Measurements from ENCODE around the gene DCLRE1B. TPM values are rescaled to one million over a fixed set of nuclear protein-coding genes. Genes with fewer than 3 reads are reported as not detected.
"Not testable (repeated sequence)": the region's sequence is repeated elsewhere in the genome, so short reads cannot be mapped to it uniquely, and the experiment has no call there.

DCLRE1B gene
- total and polyA plus RNA-seq, 5 donors from 2014 or later = 2.2 to 7.0 (median 5.7) TPM

DNA sequence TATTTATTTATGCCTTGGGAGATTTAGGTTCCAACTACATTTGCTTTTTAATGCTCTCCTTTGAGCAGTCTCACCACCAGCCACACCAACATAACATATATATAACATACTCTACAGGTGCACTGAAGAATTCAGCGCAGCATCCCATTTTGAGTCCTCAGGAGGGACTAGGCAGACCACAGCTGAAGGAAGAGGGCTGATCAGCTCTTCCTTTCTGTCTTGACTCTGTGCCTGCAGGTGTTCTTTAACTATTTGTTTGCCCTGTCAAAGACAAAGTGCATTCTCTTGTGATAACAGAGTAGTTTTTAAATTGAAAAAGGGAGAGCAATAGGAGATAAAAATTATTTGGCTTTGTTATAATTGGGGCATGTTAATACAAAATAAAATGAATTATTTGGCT, 41.0 kb downstream of the DCLRE1B start:
- H3K4me1 Mint-ChIP-seq = peaks cover 23 to 79% (median 59%) of the 10 kb centered on the region in 4 donors
- Histone ChIP-seq H3K9me3 (ENCODE audit: control insufficient read depth in 2 of 2, low read length in 2 of 2) (no peaks in the 10 kb centered on the region), H3K27me3 (ENCODE audit: control insufficient read depth, insufficient read depth, low read length) (no peaks in the 10 kb centered on the region), H3K4me1 (ENCODE audit: control insufficient read depth, insufficient read depth, low read length, poor library complexity, severe bottlenecking) (peaks cover 41% of the 10 kb centered on the region), H3K36me3 (ENCODE audit: control insufficient read depth, insufficient read depth, low read length) (peaks cover 25% of the 10 kb centered on the region), H3K4me3 (ENCODE audit: low read depth, low read length) (peak overlapping the region; percentile 75), H3K27ac (ENCODE audit: insufficient read depth, low read length, poor library complexity, severe bottlenecking) (peak overlapping the region; percentile 82)
- H3K27ac Mint-ChIP-seq = peak overlapping the region; percentile 88 to 97 (median 93)
- peak overlapping the region; percentile 50 to 88 (median 80) for H3K4me3 Mint-ChIP-seq
- no peaks in the 10 kb centered on the region for H3K27me3 Mint-ChIP-seq
- peak in 1 of 2 donors; percentile 33 for ATAC-seq (ENCODE audit: low read depth in 2 of 2)
- no peaks in the 10 kb centered on the region for H3K9me3 Mint-ChIP-seq
- H3K36me3 Mint-ChIP-seq = peaks cover 11% of the 10 kb centered on the region
- DNase-seq = peak in 1 of 3 donors; percentile 49

DNA sequence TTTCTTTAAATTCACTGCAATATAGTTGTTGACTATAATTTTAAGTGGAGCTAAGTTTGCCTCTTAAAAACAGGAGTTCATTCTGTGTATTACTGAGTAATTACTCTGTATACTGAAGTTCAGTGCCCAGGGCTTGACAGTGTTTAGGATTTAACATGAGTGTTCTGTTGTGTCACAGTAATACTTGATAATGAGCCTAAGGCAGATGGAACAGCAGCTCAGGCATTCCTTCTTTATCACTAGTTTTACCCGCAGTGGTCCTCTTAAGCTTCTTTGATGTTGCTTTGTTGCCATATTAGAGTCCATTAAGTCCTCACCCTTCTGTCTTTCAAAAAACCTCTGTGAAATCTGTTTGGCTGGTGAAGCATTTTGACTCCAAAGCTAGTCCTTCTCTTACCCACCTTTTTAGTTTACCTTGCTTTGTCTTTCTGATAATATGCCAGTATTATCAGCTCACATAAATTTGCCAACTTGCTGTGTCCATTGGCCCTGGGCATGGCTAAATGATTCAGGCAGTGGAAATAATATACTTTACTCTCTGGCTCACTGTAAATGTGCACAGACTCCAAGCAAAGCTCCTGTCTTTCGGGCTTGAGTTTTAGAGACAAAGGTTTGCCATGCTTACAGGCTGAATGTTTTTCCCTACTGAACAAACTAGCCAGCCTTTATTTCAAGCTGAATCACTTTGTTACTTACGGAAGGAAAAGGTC, 41.7 kb downstream of the DCLRE1B start:
- H3K4me1 Mint-ChIP-seq = peaks cover 29 to 82% (median 61%) of the 10 kb centered on the region in 4 donors
- DNase-seq (no peak), ATAC-seq (ENCODE audit: low read depth in 2 of 2) (no peak)
- H3K27me3 Mint-ChIP-seq = no peaks in the 10 kb centered on the region
- Histone ChIP-seq H3K27ac (ENCODE audit: insufficient read depth, low read length, poor library complexity, severe bottlenecking) (peak overlapping the region; percentile 82), H3K4me3 (ENCODE audit: low read depth, low read length) (peak overlapping the region; percentile 75), H3K9me3 (ENCODE audit: control insufficient read depth in 2 of 2, low read length in 2 of 2) (no peaks in the 10 kb centered on the region), H3K4me1 (ENCODE audit: control insufficient read depth, insufficient read depth, low read length, poor library complexity, severe bottlenecking) (peaks cover 38% of the 10 kb centered on the region), H3K36me3 (ENCODE audit: control insufficient read depth, insufficient read depth, low read length) (peaks cover 20% of the 10 kb centered on the region), H3K27me3 (ENCODE audit: control insufficient read depth, insufficient read depth, low read length) (no peaks in the 10 kb centered on the region)
- H3K9me3 Mint-ChIP-seq = no peaks in the 10 kb centered on the region
- peak overlapping the region; percentile 88 to 97 (median 93) for H3K27ac Mint-ChIP-seq
- H3K4me3 Mint-ChIP-seq = peak overlapping the region; percentile 50 to 88 (median 80)
- peaks cover 8% of the 10 kb centered on the region for H3K36me3 Mint-ChIP-seq

DNA sequence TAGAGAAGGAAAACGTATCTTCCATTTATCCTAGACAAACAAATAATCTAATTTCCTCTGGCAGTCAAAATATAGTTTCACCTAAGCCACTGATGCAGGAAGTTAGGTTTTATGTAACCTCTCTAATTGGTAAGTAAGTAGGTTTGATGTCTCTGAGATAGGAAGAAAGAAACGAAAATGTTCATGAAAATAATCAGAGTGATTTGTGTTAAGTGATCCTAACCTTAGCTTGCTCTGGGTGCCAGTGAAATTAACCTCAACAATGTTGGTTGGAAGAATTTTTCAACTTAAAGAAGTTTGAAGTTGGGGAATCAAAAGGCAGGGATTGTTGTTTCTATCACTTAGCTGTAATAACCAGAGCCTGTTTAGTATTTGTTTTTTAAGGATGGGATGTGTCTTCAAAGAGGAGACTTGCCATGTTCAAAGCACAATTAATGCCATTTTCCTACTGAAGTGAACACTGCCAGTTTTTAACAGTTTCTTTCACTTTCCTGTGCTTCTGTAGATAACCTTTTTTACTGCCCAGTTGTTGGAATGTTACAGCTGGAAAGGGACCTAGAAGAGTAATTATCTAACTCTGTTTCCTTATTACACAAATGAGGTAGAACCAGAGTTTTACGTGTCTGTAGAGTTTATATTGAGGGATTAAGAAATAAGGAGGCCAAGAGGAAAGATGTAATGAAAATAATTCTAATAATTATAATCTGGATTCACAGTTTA, 42.4 kb downstream of the DCLRE1B start:
- DNase-seq (peak in 2 of 3 donors; percentile 49 to 50), ATAC-seq (ENCODE audit: low read depth in 2 of 2) (peak; percentile 58 to 64)

DNA sequence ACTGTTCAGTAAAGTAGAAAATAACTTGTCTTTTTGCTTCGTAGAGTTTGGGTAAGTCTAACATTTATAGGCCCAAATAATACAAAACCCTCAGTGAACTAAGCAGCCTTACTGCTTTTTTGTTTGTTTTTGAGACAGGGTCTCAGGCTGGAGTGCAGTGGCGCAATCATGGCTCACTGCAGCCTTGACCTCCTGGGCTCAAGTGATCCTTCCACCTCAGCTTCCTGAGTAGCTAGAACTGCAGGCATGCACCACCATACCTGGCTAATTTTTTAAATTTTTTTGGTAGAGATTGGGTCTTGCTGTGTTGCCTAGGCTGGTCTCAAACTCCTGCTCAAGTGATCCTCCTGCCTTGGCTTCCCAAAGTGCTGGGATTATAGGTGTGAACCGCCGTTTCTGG, 43.0 kb downstream of the DCLRE1B start:
- Histone ChIP-seq H3K4me3 (ENCODE audit: low read depth, low read length) (peak overlapping the region; percentile 75), H3K36me3 (ENCODE audit: control insufficient read depth, insufficient read depth, low read length) (peaks cover 19% of the 10 kb centered on the region), H3K27ac (ENCODE audit: insufficient read depth, low read length, poor library complexity, severe bottlenecking) (peak overlapping the region; percentile 82), H3K4me1 (ENCODE audit: control insufficient read depth, insufficient read depth, low read length, poor library complexity, severe bottlenecking) (peaks cover 43% of the 10 kb centered on the region)
- not testable (repeated sequence) for H3K36me3 Mint-ChIP-seq; H3K27me3 Mint-ChIP-seq; H3K27me3 ChIP-seq (ENCODE audit: control insufficient read depth, insufficient read depth, low read length); H3K9me3 ChIP-seq (ENCODE audit: control insufficient read depth in 2 of 2, low read length in 2 of 2); ATAC-seq (ENCODE audit: low read depth in 2 of 2); H3K9me3 Mint-ChIP-seq; DNase-seq
- peak overlapping the region; percentile 88 to 97 (median 93) for H3K27ac Mint-ChIP-seq
- H3K4me3 Mint-ChIP-seq = peak overlapping the region; percentile 50 to 88 (median 80)
- H3K4me1 Mint-ChIP-seq = peaks cover 29 to 84% (median 62%) of the 10 kb centered on the region in 4 donors

More for the DNA sequence above, 42.4 kb downstream of the DCLRE1B start:
- peaks cover 4% of the 10 kb centered on the region for H3K36me3 Mint-ChIP-seq
- no peaks in the 10 kb centered on the region for H3K9me3 Mint-ChIP-seq
- Histone ChIP-seq H3K9me3 (ENCODE audit: control insufficient read depth in 2 of 2, low read length in 2 of 2) (no peaks in the 10 kb centered on the region), H3K27ac (ENCODE audit: insufficient read depth, low read length, poor library complexity, severe bottlenecking) (peak overlapping the region; percentile 82), H3K4me1 (ENCODE audit: control insufficient read depth, insufficient read depth, low read length, poor library complexity, severe bottlenecking) (peaks cover 43% of the 10 kb centered on the region), H3K36me3 (ENCODE audit: control insufficient read depth, insufficient read depth, low read length) (peaks cover 20% of the 10 kb centered on the region), H3K27me3 (ENCODE audit: control insufficient read depth, insufficient read depth, low read length) (no peaks in the 10 kb centered on the region), H3K4me3 (ENCODE audit: low read depth, low read length) (peak overlapping the region; percentile 75)
- peaks cover 29 to 82% (median 62%) of the 10 kb centered on the region in 4 donors for H3K4me1 Mint-ChIP-seq
- H3K27me3 Mint-ChIP-seq = no peaks in the 10 kb centered on the region
- H3K27ac Mint-ChIP-seq = peak overlapping the region; percentile 88 to 97 (median 93)
- H3K4me3 Mint-ChIP-seq = peak overlapping the region; percentile 50 to 88 (median 80)

DNA sequence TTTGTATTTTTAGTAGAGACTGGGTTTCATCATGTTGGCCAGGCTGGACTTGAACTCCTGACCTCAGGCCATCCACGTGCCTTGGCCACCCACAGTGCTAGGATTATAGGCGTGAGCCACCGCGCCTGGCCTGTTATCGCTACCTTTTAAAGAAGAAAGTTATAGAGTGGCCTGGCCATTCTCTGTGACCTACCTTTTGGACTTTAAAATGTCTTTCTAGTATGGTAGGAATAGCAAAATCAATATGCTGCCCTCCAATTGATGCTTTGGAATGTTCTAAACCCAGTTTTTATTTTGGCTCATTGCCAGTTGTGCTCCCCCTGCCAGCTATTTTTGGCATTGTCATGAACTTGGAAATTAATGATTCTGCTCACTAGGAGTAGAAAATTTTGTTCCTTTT, 43.9 kb downstream of the DCLRE1B start:
- Histone ChIP-seq H3K9me3 (ENCODE audit: control insufficient read depth in 2 of 2, low read length in 2 of 2) (no peaks in the 10 kb centered on the region), H3K27me3 (ENCODE audit: control insufficient read depth, insufficient read depth, low read length) (no peaks in the 10 kb centered on the region), H3K27ac (ENCODE audit: insufficient read depth, low read length, poor library complexity, severe bottlenecking) (peak overlapping the region; percentile 82), H3K36me3 (ENCODE audit: control insufficient read depth, insufficient read depth, low read length) (peaks cover 17% of the 10 kb centered on the region), H3K4me1 (ENCODE audit: control insufficient read depth, insufficient read depth, low read length, poor library complexity, severe bottlenecking) (peaks cover 43% of the 10 kb centered on the region), H3K4me3 (ENCODE audit: low read depth, low read length) (no peak overlapping the region)
- H3K27me3 Mint-ChIP-seq = no peaks in the 10 kb centered on the region
- peak overlapping the region; percentile 77 to 97 (median 93) for H3K27ac Mint-ChIP-seq
- H3K4me1 Mint-ChIP-seq = peaks cover 30 to 87% (median 62%) of the 10 kb centered on the region in 4 donors
- no peak for ATAC-seq (ENCODE audit: low read depth in 2 of 2)
- H3K36me3 Mint-ChIP-seq = peaks cover 4% of the 10 kb centered on the region
- peak overlapping the region; percentile 22 to 58 (median 43) for H3K4me3 Mint-ChIP-seq
- no peaks in the 10 kb centered on the region for H3K9me3 Mint-ChIP-seq
- no peak for DNase-seq

DNA sequence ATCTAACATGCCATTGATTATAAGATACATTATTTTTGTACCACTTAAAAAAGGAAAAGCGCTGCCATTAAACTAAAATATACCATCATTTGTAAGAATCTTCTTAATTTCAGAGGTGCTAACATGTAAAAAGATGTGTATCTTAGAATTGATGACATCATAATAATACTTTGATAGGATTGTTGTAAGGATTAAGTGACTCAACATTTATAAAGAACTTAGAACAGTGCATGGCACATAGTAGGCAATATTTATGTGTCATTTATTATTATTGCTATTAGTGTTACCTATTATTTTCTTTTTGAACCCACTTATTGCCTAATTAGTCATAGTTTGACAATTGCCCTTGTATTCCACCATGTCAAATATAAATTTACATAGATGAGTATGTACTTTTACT, 45.8 kb downstream of the DCLRE1B start:
- Histone ChIP-seq H3K27ac (ENCODE audit: insufficient read depth, low read length, poor library complexity, severe bottlenecking) (peak overlapping the region; percentile 49), H3K4me3 (ENCODE audit: low read depth, low read length) (no peak overlapping the region), H3K4me1 (ENCODE audit: control insufficient read depth, insufficient read depth, low read length, poor library complexity, severe bottlenecking) (peaks cover 37% of the 10 kb centered on the region), H3K27me3 (ENCODE audit: control insufficient read depth, insufficient read depth, low read length) (no peaks in the 10 kb centered on the region), H3K36me3 (ENCODE audit: control insufficient read depth, insufficient read depth, low read length) (peaks cover 22% of the 10 kb centered on the region), H3K9me3 (ENCODE audit: control insufficient read depth in 2 of 2, low read length in 2 of 2) (no peaks in the 10 kb centered on the region)
- H3K36me3 Mint-ChIP-seq = peaks cover 19% of the 10 kb centered on the region
- no peak for ATAC-seq (ENCODE audit: low read depth in 2 of 2)
- DNase-seq = no peak
- H3K4me1 Mint-ChIP-seq = peaks cover 36 to 85% (median 62%) of the 10 kb centered on the region in 4 donors
- H3K4me3 Mint-ChIP-seq = no peak overlapping the region
- peak overlapping the region in 1 of 3 donors; percentile 93 for H3K27ac Mint-ChIP-seq
- H3K9me3 Mint-ChIP-seq = no peaks in the 10 kb centered on the region
- no peaks in the 10 kb centered on the region for H3K27me3 Mint-ChIP-seq

DNA sequence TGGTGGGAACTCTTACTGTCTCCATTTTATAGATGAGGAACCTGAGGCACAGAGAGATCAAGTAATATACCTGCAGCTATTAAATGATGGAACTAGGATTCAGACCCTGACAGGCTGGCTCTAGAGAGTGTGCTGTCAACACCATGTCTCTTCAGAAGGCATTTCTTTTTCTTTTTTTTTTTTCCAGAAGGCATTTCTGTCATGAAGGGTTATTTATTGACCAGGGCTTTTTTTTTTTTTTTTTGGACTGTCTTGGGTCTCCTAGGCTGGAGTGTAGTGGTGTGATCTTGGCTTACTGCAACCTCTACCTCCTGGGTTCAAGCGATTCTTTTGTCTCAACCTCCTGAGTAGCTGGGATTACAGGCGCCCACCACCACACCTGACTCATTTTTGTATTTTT, 46.6 kb downstream of the DCLRE1B start:
- Histone ChIP-seq H3K9me3 (ENCODE audit: control insufficient read depth in 2 of 2, low read length in 2 of 2) (no peaks in the 10 kb centered on the region), H3K4me1 (ENCODE audit: control insufficient read depth, insufficient read depth, low read length, poor library complexity, severe bottlenecking) (peaks cover 28% of the 10 kb centered on the region), H3K4me3 (ENCODE audit: low read depth, low read length) (no peak overlapping the region), H3K36me3 (ENCODE audit: control insufficient read depth, insufficient read depth, low read length) (peaks cover 29% of the 10 kb centered on the region), H3K27me3 (ENCODE audit: control insufficient read depth, insufficient read depth, low read length) (no peaks in the 10 kb centered on the region), H3K27ac (ENCODE audit: insufficient read depth, low read length, poor library complexity, severe bottlenecking) (no peak overlapping the region)
- no peak for DNase-seq
- H3K27ac Mint-ChIP-seq = peak overlapping the region; percentile 3 to 68 (median 43)
- H3K27me3 Mint-ChIP-seq = no peaks in the 10 kb centered on the region
- peaks cover 23% of the 10 kb centered on the region for H3K36me3 Mint-ChIP-seq
- H3K9me3 Mint-ChIP-seq = no peaks in the 10 kb centered on the region
- ATAC-seq (ENCODE audit: low read depth in 2 of 2) = no peak
- peak overlapping the region in 1 of 4 donors; percentile 32 for H3K4me3 Mint-ChIP-seq
- H3K4me1 Mint-ChIP-seq = peaks cover 37 to 77% (median 57%) of the 10 kb centered on the region in 4 donors
